Liver (tissue), 3 donors: ENCODE measurements around the gene WASF2.

Source experiments
- ATF3 ChIP-seq: IDR thresholded peaks from 2 replicates; pipeline ENCODE4 v1.6.1; 2016; ENCODE audit warnings: antibody characterized with exemption
- CTCF ChIP-seq: fragments of 150-350 bp; IDR thresholded peaks from 2 replicates; pipeline ENCODE4 v1.5.1; 2017; ENCODE audit warnings: improper control_type of control experiment, low read depth, low read length; ENCODE audit not compliant: missing input control
- EGR1 ChIP-seq, 2 donors: IDR thresholded peaks; 2 replicates each; pipeline ENCODE4 v1.6.1; 2016 to 2018; ENCODE audit warnings: antibody characterized with exemption in 2 of 2, low read depth in 2 of 2
- GABPA ChIP-seq, 2 donors: IDR thresholded peaks in 1 of 2; conservative IDR thresholded peaks in 1 of 2; 2 replicates each; pipeline ENCODE4 v1.6.1; 2016; ENCODE audit warnings: antibody characterized with exemption in 2 of 2, mild to moderate bottlenecking in 1 of 2, moderate library complexity in 1 of 2
- JUND ChIP-seq, 2 donors: IDR thresholded peaks; 2 replicates each; pipeline ENCODE4 v1.6.1; 2016; ENCODE audit warnings: antibody characterized with exemption in 2 of 2
- NR2F2 ChIP-seq: IDR thresholded peaks from 2 replicates; pipeline ENCODE4 v1.6.1; 2016; ENCODE audit warnings: antibody characterized with exemption
- RAD21 ChIP-seq, 2 donors: IDR thresholded peaks; 2 replicates each; pipeline ENCODE4 v1.6.1; 2016; ENCODE audit warnings: antibody characterized with exemption in 2 of 2, mild to moderate bottlenecking in 2 of 2
- RXRA ChIP-seq, 2 donors: IDR thresholded peaks; 2 replicates each; pipeline ENCODE4 v1.6.1; 2017 to 2018; ENCODE audit warnings: antibody characterized with exemption in 2 of 2, mild to moderate bottlenecking in 1 of 2
- TAF1 ChIP-seq: conservative IDR thresholded peaks from 2 replicates; pipeline ENCODE4 v1.6.1; 2016; ENCODE audit warnings: antibody characterized with exemption, mild to moderate bottlenecking
- YY1 ChIP-seq: IDR thresholded peaks from 2 replicates; pipeline ENCODE4 v1.6.1; 2016; ENCODE audit warnings: antibody characterized with exemption, mild to moderate bottlenecking
- TF ChIP-seq, protein P1 (sequence below): IDR thresholded peaks from 2 replicates; pipeline ENCODE4 v1.6.1; 2016; ENCODE audit warnings: antibody characterized with exemption, mild to moderate bottlenecking
- TF ChIP-seq, protein P2 (sequence below): IDR thresholded peaks from 2 replicates; pipeline ENCODE4 v1.6.1; 2016; ENCODE audit warnings: antibody characterized with exemption
- donor health status: healthy.
- donor health status: healthy.

- TF ChIP-seq TAF1 (no peak), RAD21 (IDR thresholded peaks at IDR 0.05) (no peak), CTCF (no peak), JUND (IDR thresholded peaks at IDR 0.05) (no peak), GABPA (IDR thresholded peaks at IDR 0.05 in 1 of 2, conservative IDR thresholded peaks at IDR 0.05 in 1 of 2) (no peak), ATF3 (no peak), EGR1 (IDR thresholded peaks at IDR 0.05; ENCODE audit: low read depth in 2 of 2) (no peak), YY1 (no peak), NR2F2 (no peak), RXRA (IDR thresholded peaks at IDR 0.05) (no peak)
- TF ChIP-seq, protein P1, sequence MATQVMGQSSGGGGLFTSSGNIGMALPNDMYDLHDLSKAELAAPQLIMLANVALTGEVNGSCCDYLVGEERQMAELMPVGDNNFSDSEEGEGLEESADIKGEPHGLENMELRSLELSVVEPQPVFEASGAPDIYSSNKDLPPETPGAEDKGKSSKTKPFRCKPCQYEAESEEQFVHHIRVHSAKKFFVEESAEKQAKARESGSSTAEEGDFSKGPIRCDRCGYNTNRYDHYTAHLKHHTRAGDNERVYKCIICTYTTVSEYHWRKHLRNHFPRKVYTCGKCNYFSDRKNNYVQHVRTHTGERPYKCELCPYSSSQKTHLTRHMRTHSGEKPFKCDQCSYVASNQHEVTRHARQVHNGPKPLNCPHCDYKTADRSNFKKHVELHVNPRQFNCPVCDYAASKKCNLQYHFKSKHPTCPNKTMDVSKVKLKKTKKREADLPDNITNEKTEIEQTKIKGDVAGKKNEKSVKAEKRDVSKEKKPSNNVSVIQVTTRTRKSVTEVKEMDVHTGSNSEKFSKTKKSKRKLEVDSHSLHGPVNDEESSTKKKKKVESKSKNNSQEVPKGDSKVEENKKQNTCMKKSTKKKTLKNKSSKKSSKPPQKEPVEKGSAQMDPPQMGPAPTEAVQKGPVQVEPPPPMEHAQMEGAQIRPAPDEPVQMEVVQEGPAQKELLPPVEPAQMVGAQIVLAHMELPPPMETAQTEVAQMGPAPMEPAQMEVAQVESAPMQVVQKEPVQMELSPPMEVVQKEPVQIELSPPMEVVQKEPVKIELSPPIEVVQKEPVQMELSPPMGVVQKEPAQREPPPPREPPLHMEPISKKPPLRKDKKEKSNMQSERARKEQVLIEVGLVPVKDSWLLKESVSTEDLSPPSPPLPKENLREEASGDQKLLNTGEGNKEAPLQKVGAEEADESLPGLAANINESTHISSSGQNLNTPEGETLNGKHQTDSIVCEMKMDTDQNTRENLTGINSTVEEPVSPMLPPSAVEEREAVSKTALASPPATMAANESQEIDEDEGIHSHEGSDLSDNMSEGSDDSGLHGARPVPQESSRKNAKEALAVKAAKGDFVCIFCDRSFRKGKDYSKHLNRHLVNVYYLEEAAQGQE: no peak
- TF ChIP-seq, protein P2, sequence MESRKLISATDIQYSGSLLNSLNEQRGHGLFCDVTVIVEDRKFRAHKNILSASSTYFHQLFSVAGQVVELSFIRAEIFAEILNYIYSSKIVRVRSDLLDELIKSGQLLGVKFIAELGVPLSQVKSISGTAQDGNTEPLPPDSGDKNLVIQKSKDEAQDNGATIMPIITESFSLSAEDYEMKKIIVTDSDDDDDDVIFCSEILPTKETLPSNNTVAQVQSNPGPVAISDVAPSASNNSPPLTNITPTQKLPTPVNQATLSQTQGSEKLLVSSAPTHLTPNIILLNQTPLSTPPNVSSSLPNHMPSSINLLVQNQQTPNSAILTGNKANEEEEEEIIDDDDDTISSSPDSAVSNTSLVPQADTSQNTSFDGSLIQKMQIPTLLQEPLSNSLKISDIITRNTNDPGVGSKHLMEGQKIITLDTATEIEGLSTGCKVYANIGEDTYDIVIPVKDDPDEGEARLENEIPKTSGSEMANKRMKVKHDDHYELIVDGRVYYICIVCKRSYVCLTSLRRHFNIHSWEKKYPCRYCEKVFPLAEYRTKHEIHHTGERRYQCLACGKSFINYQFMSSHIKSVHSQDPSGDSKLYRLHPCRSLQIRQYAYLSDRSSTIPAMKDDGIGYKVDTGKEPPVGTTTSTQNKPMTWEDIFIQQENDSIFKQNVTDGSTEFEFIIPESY: no peak
Observed at GRCh38 chr1:27399251-27400025, 90.5 kb downstream of the WASF2 start.
